Lower leg skin (tissue), 3 donors: Measurements from ENCODE around the gene LGALS12.

Experiments used
- CTCF ChIP-seq, 3 donors: fragments of 450-650 bp; IDR thresholded peaks; one replicate each; pipeline ENCODE4 v1.5.1; 2016; ENCODE audit warnings: antibody characterized with exemption in 3 of 3, mild to moderate bottlenecking in 3 of 3, moderate library complexity in 2 of 3
- POLR2A ChIP-seq, 2 donors: fragments of 450-650 bp; IDR thresholded peaks; one replicate each; pipeline ENCODE4 v1.6.1; 2016 to 2017; ENCODE audit warnings: antibody characterized with exemption in 2 of 2, mild to moderate bottlenecking in 1 of 2, moderate library complexity in 1 of 2

GRCh38 chr11:63532117-63532516 is 26.2 kb downstream of the LGALS12 start:
- no peak for TF ChIP-seq POLR2A (IDR thresholded peaks at IDR 0.05)
- no peak for TF ChIP-seq CTCF (IDR thresholded peaks at IDR 0.05)
